Suprapubic skin (tissue), 4 donors: ENCODE results near the gene VPS37B. TPM values are rescaled to one million over a fixed set of nuclear protein-coding genes. Genes with fewer than 3 reads are reported as not detected.

Source experiments
- DNase-seq, 2 donors: peaks; one replicate each; pipeline ENCODE4 v3.0.0-alpha.2; 2019; ENCODE audit warnings: low spot score in 2 of 2
- H3K27ac ChIP-seq: fragments of 200-600 bp; sonication (generic); one replicate; pipeline ENCODE4 v1.5.1; 2019
- H3K27me3 ChIP-seq: fragments of 200-600 bp; sonication (generic); one replicate; pipeline ENCODE4 v1.5.1; 2019
- H3K36me3 ChIP-seq: fragments of 200-600 bp; sonication (generic); one replicate; pipeline ENCODE4 v1.5.1; 2019
- H3K4me1 ChIP-seq: fragments of 200-600 bp; sonication (generic); one replicate; pipeline ENCODE4 v1.5.1; 2019
- H3K4me3 ChIP-seq: fragments of 200-600 bp; sonication (generic); one replicate; pipeline ENCODE4 v1.5.1; 2019; ENCODE audit warnings: mild to moderate bottlenecking
- H3K9me3 ChIP-seq: fragments of 200-600 bp; sonication (generic); one replicate; pipeline ENCODE4 v1.5.1; 2019
- EP300 ChIP-seq: sonication (generic); formaldehyde crosslinking; IDR thresholded peaks from one replicate; pipeline ENCODE4 v1.6.1; 2017; ENCODE audit warnings: antibody characterized with exemption
- POLR2A ChIP-seq, 2 donors: fragments of 450-650 bp; IDR thresholded peaks; one replicate each; pipeline ENCODE4 v1.6.1; 2017; ENCODE audit warnings: antibody characterized with exemption in 2 of 2, mild to moderate bottlenecking in 2 of 2, moderate library complexity in 2 of 2
- POLR2AphosphoS5 ChIP-seq, 3 donors: sonication (generic); formaldehyde crosslinking; IDR thresholded peaks; one replicate each; pipeline ENCODE4 v1.6.1; 2017; ENCODE audit warnings: antibody characterized with exemption in 3 of 3
- WGBS: methylation state at CpG from one replicate; pipeline ENCODE4 v1.1.5; 2018; 5-methylcytosine and 5-hydroxymethylcytosine counted together
- total RNA-seq, 4 donors: library from RNA; depleted of rRNA; stranded (reverse); fragments of >200 nt; gene quantifications; one replicate each; pipeline ENCODE4 v1.1.0, GENCODE V29; 2016
- TF ChIP-seq, protein P1 (sequence below), 2 donors: fragments of 200-600 bp in 1 of 2; fragments of 450-650 bp in 1 of 2; sonication (generic) in 1 of 2; IDR thresholded peaks; one replicate each; pipeline ENCODE4 v1.5.1; 2016 to 2019; ENCODE audit warnings: antibody characterized with exemption in 2 of 2, mild to moderate bottlenecking in 1 of 2, moderate library complexity in 1 of 2

Gene VPS37B
- total RNA-seq, 4 donors from 2014 or later: 42.0 to 67.1 (median 63.0) TPM

DNA sequence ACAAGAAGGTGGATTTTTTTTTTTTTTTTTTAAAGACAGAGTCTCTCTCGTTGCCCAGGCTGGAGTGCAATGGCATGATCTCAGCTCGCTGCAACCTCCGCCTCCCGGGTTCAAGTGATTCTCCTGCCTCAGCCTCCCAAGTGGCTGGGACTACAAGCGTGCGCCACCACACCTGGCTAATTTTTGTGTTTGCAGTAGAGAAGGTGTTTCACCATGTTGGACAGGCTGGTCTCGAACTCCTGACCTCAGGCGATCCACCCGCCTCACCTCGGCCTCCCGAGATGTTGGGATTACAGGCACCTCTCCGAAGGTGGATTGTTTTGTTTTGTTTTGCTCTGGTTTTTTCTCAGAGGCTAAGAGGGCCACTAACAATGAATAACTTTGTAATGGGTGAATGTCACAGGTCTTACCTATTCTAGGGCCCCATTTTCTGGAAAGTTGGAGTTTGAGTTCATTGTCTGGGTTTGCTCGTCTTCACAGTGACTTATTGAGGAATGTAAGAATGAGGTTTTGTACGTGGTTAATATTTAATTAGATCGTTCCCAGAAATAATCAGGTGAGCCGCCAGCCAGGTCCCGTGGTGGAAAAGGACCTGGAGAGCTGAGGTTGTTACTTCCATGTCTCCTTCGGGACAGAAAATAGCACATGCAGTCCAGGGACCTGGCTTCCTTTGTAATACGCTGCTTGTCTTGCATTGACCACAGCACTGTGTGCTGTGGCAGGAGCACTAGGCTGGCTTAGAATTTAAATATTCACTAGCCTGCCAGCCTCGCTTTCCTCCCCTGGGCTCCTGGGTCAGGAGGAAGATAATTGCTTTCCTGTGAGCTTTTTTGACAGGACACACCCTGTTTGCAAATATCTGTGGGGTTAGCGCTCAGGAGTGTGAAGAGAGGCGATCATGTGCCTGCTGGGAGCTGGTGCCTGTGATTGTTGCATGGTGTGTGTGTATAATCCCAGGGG, 58.3 kb downstream of the VPS37B start:
- Histone ChIP-seq H3K4me3 (peak overlapping the region; percentile 88), H3K27ac (peak overlapping the region; percentile 95), H3K27me3 (no peaks in the 10 kb centered on the region), H3K36me3 (no peaks in the 10 kb centered on the region), H3K9me3 (no peaks in the 10 kb centered on the region), H3K4me1 (peaks cover 64% of the 10 kb centered on the region)
- TF ChIP-seq EP300 (no peak), POLR2A (IDR thresholded peaks at IDR 0.05) (no peak), POLR2AphosphoS5 (IDR thresholded peaks at IDR 0.05) (no peak)
- TF ChIP-seq, protein P1, sequence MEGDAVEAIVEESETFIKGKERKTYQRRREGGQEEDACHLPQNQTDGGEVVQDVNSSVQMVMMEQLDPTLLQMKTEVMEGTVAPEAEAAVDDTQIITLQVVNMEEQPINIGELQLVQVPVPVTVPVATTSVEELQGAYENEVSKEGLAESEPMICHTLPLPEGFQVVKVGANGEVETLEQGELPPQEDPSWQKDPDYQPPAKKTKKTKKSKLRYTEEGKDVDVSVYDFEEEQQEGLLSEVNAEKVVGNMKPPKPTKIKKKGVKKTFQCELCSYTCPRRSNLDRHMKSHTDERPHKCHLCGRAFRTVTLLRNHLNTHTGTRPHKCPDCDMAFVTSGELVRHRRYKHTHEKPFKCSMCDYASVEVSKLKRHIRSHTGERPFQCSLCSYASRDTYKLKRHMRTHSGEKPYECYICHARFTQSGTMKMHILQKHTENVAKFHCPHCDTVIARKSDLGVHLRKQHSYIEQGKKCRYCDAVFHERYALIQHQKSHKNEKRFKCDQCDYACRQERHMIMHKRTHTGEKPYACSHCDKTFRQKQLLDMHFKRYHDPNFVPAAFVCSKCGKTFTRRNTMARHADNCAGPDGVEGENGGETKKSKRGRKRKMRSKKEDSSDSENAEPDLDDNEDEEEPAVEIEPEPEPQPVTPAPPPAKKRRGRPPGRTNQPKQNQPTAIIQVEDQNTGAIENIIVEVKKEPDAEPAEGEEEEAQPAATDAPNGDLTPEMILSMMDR (IDR thresholded peaks at IDR 0.05): no peak
- no peak for DNase-seq
- WGBS: 74% methylated on average over 22 of the region's 22 CpGs

- peak in 1 of 2 donors; percentile 71 for DNase-seq
- H3K36me3 ChIP-seq: no peaks in the 10 kb centered on the region
These were observed 59.6 kb downstream of the VPS37B start for GRCh38 chr12:122836027-122836921.

GRCh38 chr12:122835750-122836026, 60.2 kb downstream of the VPS37B start:
- no CpG with 5 or more reads among the region's 43 CpGs for WGBS
- H3K4me3 ChIP-seq: peak overlapping the region; percentile 88
- no peaks in the 10 kb centered on the region for H3K36me3 ChIP-seq
- no peaks in the 10 kb centered on the region for H3K27me3 ChIP-seq
- peak overlapping the region; percentile 95 for H3K27ac ChIP-seq
- DNase-seq: no peak
- H3K9me3 ChIP-seq: no peaks in the 10 kb centered on the region
- peaks cover 47% of the 10 kb centered on the region for H3K4me1 ChIP-seq
- TF ChIP-seq EP300: no peak

More at GRCh38 chr12:122836027-122836921, 59.6 kb downstream of the VPS37B start:
- under 1% methylated on average over 37 of the region's 42 CpGs for WGBS
- no peak for TF ChIP-seq EP300
- no peak for TF ChIP-seq POLR2A (IDR thresholded peaks at IDR 0.05)
- TF ChIP-seq POLR2AphosphoS5 (IDR thresholded peaks at IDR 0.05): no peak
- TF ChIP-seq, protein P1 (IDR thresholded peaks at IDR 0.05): no peak
- Histone ChIP-seq H3K27me3 (no peaks in the 10 kb centered on the region), H3K27ac (peak overlapping the region; percentile 95), H3K4me1 (peaks cover 53% of the 10 kb centered on the region), H3K9me3 (no peaks in the 10 kb centered on the region), H3K4me3 (peak overlapping the region; percentile 88)

- peak within 1 kb of the TSS; percentile 88 for H3K4me3 ChIP-seq
- H3K4me1 ChIP-seq: peaks cover 41% of the 10 kb centered on the region
- H3K36me3 ChIP-seq: no peaks in the 10 kb centered on the region
- WGBS: 0% methylated on average over 2 of the region's 85 CpGs
- no peak for TF ChIP-seq EP300
- no peak for TF ChIP-seq POLR2A (IDR thresholded peaks at IDR 0.05)
- TF ChIP-seq POLR2AphosphoS5 (IDR thresholded peaks at IDR 0.05): no peak
- TF ChIP-seq, protein P1 (IDR thresholded peaks at IDR 0.05): no peak
- no peaks in the 10 kb centered on the region for H3K9me3 ChIP-seq
- peak; percentile 69 to 78 for DNase-seq
- no peaks in the 10 kb centered on the region for H3K27me3 ChIP-seq
- H3K27ac ChIP-seq: peak within 1 kb of the TSS; percentile 95
These were observed 60.8 kb downstream of the VPS37B start, which contains the start of gene HIP1R for GRCh38 chr12:122834921-122835749. Gene HIP1R (plus strand): TSS chr12:122835457. CDS start chr12:122835551, 94 bp downstream.
